AG04449 (cell line): ENCODE data around the gene LCN6.
A peak's percentile ranks its signal among the peaks of the same experiment; 100 is the strongest.
"Not testable (repeated sequence)": the region's sequence is repeated elsewhere in the genome, so short reads cannot be mapped to it uniquely, and the experiment has no call there.

ENCODE experiments used
- CTCF ChIA-PET: fragments of 350-600 bp; formaldehyde crosslinking; extraction: SDS; loops from one replicate; lab custom pipeline; 2021; ENCODE audit warnings: antibody characterized with exemption; lab: Yijun Ruan, JAX
- POLR2A ChIA-PET: fragments of 400-600, 350-600 bp; formaldehyde crosslinking; extraction: SDS; loops from one replicate; lab custom pipeline; 2020; ENCODE audit warnings: antibody characterized with exemption, inconsistent platforms; lab: Yijun Ruan, JAX
- DNase-seq: peaks from one replicate; pipeline ENCODE4 v3.0.0-alpha.2; 2010; ENCODE audit warnings: low read depth, low spot score
- H3K4me3 ChIP-seq: 2 replicates; pipeline ENCODE4 v1.5.1; 2011; ENCODE audit warnings: low read depth, mild to moderate bottlenecking, control low read depth, low read length
- CTCF ChIP-seq: IDR thresholded peaks from one replicate; pipeline ENCODE4 v1.5.1; 2011; ENCODE audit warnings: mild to moderate bottlenecking, moderate library complexity, low read length, control low read depth, inconsistent platforms; ENCODE audit not compliant: insufficient read depth; ENCODE audit errors: missing control alignments

The LCN6 gene

GRCh38 chr9:136748201-136748600 lies at the start of gene LCN6:
Gene LCN6 (minus strand): TSS chr9:136748525. CDS start chr9:136748483, 42 bp downstream.
- H3K4me3 ChIP-seq: no peak within 1 kb of the TSS
- no peak for TF ChIP-seq CTCF
- no peak for DNase-seq
- POLR2A ChIA-PET: no interaction called here
- CTCF ChIA-PET: interaction anchor here (1.1 kb wide), 1 partner anchor 12 kb away, joined by 4 read pairs; no protein-coding TSS in a partner anchor

GRCh38 chr9:136796775-136797347 lies 48.5 kb upstream of the LCN6 start:
- POLR2A ChIA-PET: not testable (repeated sequence)
- CTCF ChIA-PET: interaction anchor here (1.2 kb wide), 1 partner anchor 238 kb away, joined by 3 read pairs; no protein-coding TSS in a partner anchor

GRCh38 chr9:136796238-136796774 lies 48.0 kb upstream of the LCN6 start, which contains the start of gene CCDC183:
Gene CCDC183 (plus strand): TSS chr9:136796338. CDS start chr9:136796398, 60 bp downstream.
- POLR2A ChIA-PET: no interaction called here
- no peak for TF ChIP-seq CTCF
- no peak for DNase-seq
- CTCF ChIA-PET: interaction anchor here (1.2 kb wide), 1 partner anchor 239 kb away, joined by 3 read pairs; no protein-coding TSS in a partner anchor
- H3K4me3 ChIP-seq: no peak within 1 kb of the TSS

More at GRCh38 chr9:136796775-136797347, 48.5 kb upstream of the LCN6 start:
- not testable (repeated sequence) for H3K4me3 ChIP-seq
- DNase-seq: peak; percentile 19

- no peak overlapping the region for H3K4me3 ChIP-seq
- TF ChIP-seq CTCF: no peak
- POLR2A ChIA-PET: no interaction called here
- CTCF ChIA-PET: no interaction called here
- DNase-seq: no peak
These were observed 46.6 kb upstream of the LCN6 start for GRCh38 chr9:136795000-136795348.

- no peak for TF ChIP-seq CTCF
- no peak overlapping the region for H3K4me3 ChIP-seq
- ChIA-PET CTCF (interaction anchor here (0.9 to 4.5 kb wide), 9 partner anchors 11 to 241 kb away, joined by 3 to 69 read pairs (median 4); partner anchors contain the start of genes AJM1 and RABL6), POLR2A (interaction anchor here (1.2 kb wide), 1 partner anchor 66 kb away, joined by 5 read pairs; no protein-coding TSS in a partner anchor)
- no peak for DNase-seq
These were observed 46.1 kb upstream of the LCN6 start for GRCh38 chr9:136794281-136794999.

- no peak for DNase-seq
- no peak overlapping the region for H3K4me3 ChIP-seq
- CTCF ChIA-PET: interaction anchor here (0.8 to 4.5 kb wide), 16 partner anchors 7 to 242 kb away, joined by 3 to 69 read pairs (median 4); partner anchors contain the start of genes AJM1 and RABL6
- no peak for TF ChIP-seq CTCF
- POLR2A ChIA-PET: interaction anchor here (1.2 kb wide), 1 partner anchor 65 kb away, joined by 5 read pairs; no protein-coding TSS in a partner anchor
These were observed 45.0 kb upstream of the LCN6 start for GRCh38 chr9:136793086-136793946.
